ENCODE data around the gene TMEM150C. TPM values are rescaled to one million over a fixed set of nuclear protein-coding genes. Genes with fewer than 3 reads are reported as not detected.

The TMEM150C gene
- total and polyA plus RNA-seq, 2 of the 4 experiments (the other 2 are of a cell fraction): 0.10 to 0.36 TPM

DNA sequence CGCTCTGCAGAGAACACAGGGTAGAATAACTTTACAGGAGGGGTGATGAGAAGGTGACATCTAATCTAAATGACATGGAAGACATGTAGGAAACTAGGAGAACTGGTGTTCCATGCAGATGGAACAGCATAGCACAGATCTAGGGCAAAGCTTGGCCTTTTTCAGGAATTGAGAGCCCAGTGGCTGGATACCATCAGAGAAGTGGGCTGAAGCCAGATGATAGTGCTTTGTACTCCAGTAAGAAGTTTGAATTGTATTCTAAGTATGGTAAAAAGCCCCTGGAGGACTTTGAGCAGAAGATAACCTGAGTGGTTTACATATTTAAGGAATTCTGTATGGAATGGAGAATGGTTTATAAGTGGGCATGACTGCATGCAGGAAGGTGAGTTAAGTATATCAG is 98.6 kb downstream of the TMEM150C start:
- Histone ChIP-seq H2BK120ac (ENCODE audit: low read depth, low read length) (no peak overlapping the region), H3K9me3 (ENCODE audit: control insufficient read depth, insufficient read depth, low read length) (peaks cover 2% of the 10 kb centered on the region; the same call in 1 of the 2 replicates), H3K4ac (ENCODE audit: low read depth, low read length) (no peak overlapping the region), H2BK15ac (ENCODE audit: low read depth, low read length) (no peak overlapping the region), H2AK9ac (replicated peaks; ENCODE audit: low read depth, low read length, poor library complexity) (no peak overlapping the region), H3K4me2 (ENCODE audit: low read depth, low read length) (no peak overlapping the region), H3K27me3 (ENCODE audit: control insufficient read depth, insufficient read depth, low read length) (no peaks in the 10 kb centered on the region), H3K4me1 (ENCODE audit: control insufficient read depth, insufficient read depth, low read length) (no peaks in the 10 kb centered on the region), H4K20me1 (ENCODE audit: insufficient read depth, low read length) (no peaks in the 10 kb centered on the region), H3K18ac (ENCODE audit: low read depth, low read length) (no peak overlapping the region), H2BK5ac (ENCODE audit: low read depth, low read length, poor library complexity, severe bottlenecking) (no peak overlapping the region), H2BK20ac (ENCODE audit: low read depth, low read length) (no peak overlapping the region), H4K8ac (ENCODE audit: low read depth in 2 of 2, low read length in 2 of 2) (no peak overlapping the region), H2AK5ac (ENCODE audit: low read depth, low read length) (no peak overlapping the region), H3K9ac (ENCODE audit: low read depth, low read length) (no peak overlapping the region), H3K56ac (ENCODE audit: extremely low read depth, insufficient read depth, low read length) (no peak overlapping the region), H3K23ac (ENCODE audit: low read depth, low read length) (no peak overlapping the region), H3K9me1 (ENCODE audit: insufficient read depth, low read length) (no peaks in the 10 kb centered on the region; the same call in 1 of the 2 replicates), H3K14ac (replicated peaks; ENCODE audit: low read depth, low read length) (no peak overlapping the region), H2AFZ (replicated peaks; ENCODE audit: low read length, poor library complexity) (no peak overlapping the region), H4K5ac (ENCODE audit: low read depth, low read length) (no peak overlapping the region), H3K27ac (ENCODE audit: insufficient read depth, low read length) (no peak overlapping the region), H3K36me3 (ENCODE audit: control insufficient read depth, insufficient read depth, low read length) (peaks cover 8% of the 10 kb centered on the region), H3K79me1 (ENCODE audit: low read depth in 1 of 2, low read length in 2 of 2) (peaks cover 3% of the 10 kb centered on the region in 2 experiments; a peak in 1 of 4 replicates), H3K4me3 (ENCODE audit: insufficient read depth, low read depth, low read length) (no peak overlapping the region), H4K91ac (ENCODE audit: insufficient read depth, low read depth, low read length) (no peak overlapping the region)
- dilution Hi-C loops (cut with HindIII; ENCODE audit: low sequenced_read_pairs, unreplicated experiment) (no loop called here), intact Hi-C loops (cut with micrococcal nuclease) (loop anchor here (2.0 to 10.0 kb wide), 5 partner anchors 340 to 992 kb away; partner anchors contain the start of genes HELQ and MRPS18C), in situ Hi-C loops (cut with MboI; ENCODE audit: low sequenced_read_pairs) (loop anchor here (5.0 to 10.0 kb wide), 2 partner anchors 274 to 362 kb away; no protein-coding TSS in a partner anchor)
- DNase-seq: no peak
- ATAC-seq (ENCODE audit: low read depth): no peak
- BruUV-seq (replicated peaks): no TSS peak
- POLR2A ChIA-PET (ENCODE audit: unreplicated experiment): no interaction called here
- CTCF ChIA-PET: interaction anchor here (1.0 kb wide), 1 partner anchor 9 kb away, joined by 3 read pairs; no protein-coding TSS in a partner anchor
- 100% methylated on average over 1 of the region's 1 CpG; no CpG with 5 or more reads in 1 of the 2 experiments for WGBS, 2 experiments (ENCODE audit: extremely low coverage in 2 of 2, insufficient read length in 1 of 2)
- TF ChIP-seq RCOR1 (IDR thresholded peaks at IDR 0.05; ENCODE audit: insufficient replicate concordance, low read length) (no peak), MAFK (IDR thresholded peaks at IDR 0.05; ENCODE audit: low read depth, low read length) (no peak), RFX5 (IDR thresholded peaks at IDR 0.05; ENCODE audit: low read depth, low read length) (no peak), SMC3 (IDR thresholded peaks at IDR 0.05; ENCODE audit: low read depth, low read length) (no peak)
- TF ChIP-seq, protein P1, sequence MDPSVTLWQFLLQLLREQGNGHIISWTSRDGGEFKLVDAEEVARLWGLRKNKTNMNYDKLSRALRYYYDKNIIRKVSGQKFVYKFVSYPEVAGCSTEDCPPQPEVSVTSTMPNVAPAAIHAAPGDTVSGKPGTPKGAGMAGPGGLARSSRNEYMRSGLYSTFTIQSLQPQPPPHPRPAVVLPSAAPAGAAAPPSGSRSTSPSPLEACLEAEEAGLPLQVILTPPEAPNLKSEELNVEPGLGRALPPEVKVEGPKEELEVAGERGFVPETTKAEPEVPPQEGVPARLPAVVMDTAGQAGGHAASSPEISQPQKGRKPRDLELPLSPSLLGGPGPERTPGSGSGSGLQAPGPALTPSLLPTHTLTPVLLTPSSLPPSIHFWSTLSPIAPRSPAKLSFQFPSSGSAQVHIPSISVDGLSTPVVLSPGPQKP (IDR thresholded peaks at IDR 0.05; ENCODE audit: borderline replicate concordance, low read depth, low read length): no peak
